Activated CD8-positive, alpha-beta memory T cell treated with anti-CD3 and anti-CD28 coated beads for 48 hours (primary cell): ENCODE results near the gene YJU2.
A peak's percentile ranks its signal among the peaks of the same experiment; 100 is the strongest.
"Not testable (repeated sequence)": the region's sequence is repeated elsewhere in the genome, so short reads cannot be mapped to it uniquely, and the experiment has no call there.

Source experiments
- DNase-seq, 3 experiments: peaks; one replicate each; pipeline ENCODE4 v3.0.0-alpha.2; 2020; ENCODE audit warnings: low read depth in 2 of 3, low spot score in 2 of 3

The YJU2 gene

GRCh38 chr19:4246767-4247593, at the start of gene YJU2:
Gene YJU2, plus strand, starts transcription at chr19:4247080. Its CDS starts 67 bp downstream, at chr19:4247147.
- DNase-seq: peak; percentile 92 to 93 (median 92)

- DNase-seq: no peak
Measured at GRCh38 chr19:4197228-4197624, 49.7 kb upstream of the YJU2 start.

- no peak for DNase-seq
Measured at GRCh38 chr19:4197625-4198466, 49.0 kb upstream of the YJU2 start.

- DNase-seq: no peak
Measured at GRCh38 chr19:4198467-4199126, 48.3 kb upstream of the YJU2 start.

GRCh38 chr19:4199699-4200293, 47.1 kb upstream of the YJU2 start:
- no peak for DNase-seq

- DNase-seq: no peak
Measured at GRCh38 chr19:4200940-4201542, 45.8 kb upstream of the YJU2 start.

- DNase-seq: no peak
Measured at GRCh38 chr19:4201798-4202197, 45.1 kb upstream of the YJU2 start.

- DNase-seq: no peak
Measured at GRCh38 chr19:4206818-4207484, 39.9 kb upstream of the YJU2 start.

- no peak for DNase-seq
Measured at GRCh38 chr19:4208385-4209094, 38.3 kb upstream of the YJU2 start.

- DNase-seq: no peak
Measured at GRCh38 chr19:4210166-4210731, 36.6 kb upstream of the YJU2 start.

GRCh38 chr19:4213116-4213515, 33.8 kb upstream of the YJU2 start:
- no peak for DNase-seq

GRCh38 chr19:4215807-4216206, 31.1 kb upstream of the YJU2 start:
- no peak for DNase-seq

- no peak for DNase-seq
Measured at GRCh38 chr19:4216846-4217245, 30.0 kb upstream of the YJU2 start.

- DNase-seq: no peak
Measured at GRCh38 chr19:4217429-4218264, 29.2 kb upstream of the YJU2 start.

- not testable (repeated sequence) for DNase-seq
Measured at GRCh38 chr19:4218523-4218922, 28.4 kb upstream of the YJU2 start.

- DNase-seq: no peak
Measured at GRCh38 chr19:4220188-4220587, 26.7 kb upstream of the YJU2 start.

GRCh38 chr19:4224470-4224869, 22.4 kb upstream of the YJU2 start:
- DNase-seq: no peak

GRCh38 chr19:4225885-4226284, 21.0 kb upstream of the YJU2 start:
- DNase-seq: no peak
